Mesenchymal stem cell (in vitro differentiated cells and primary cell): ENCODE results near the gene GPRC5A.
"Not testable (repeated sequence)": the region's sequence is repeated elsewhere in the genome, so short reads cannot be mapped to it uniquely, and the experiment has no call there.

Source experiments
- DNase-seq: peaks from one replicate; pipeline ENCODE4 v3.0.0-alpha.2; 2013
- H2AFZ ChIP-seq: one replicate; pipeline ENCODE4 v1.6.1; 2013; ENCODE audit warnings: low read depth, mild to moderate bottlenecking, control low read depth, inconsistent platforms, low read length, moderate library complexity
- H2AK5ac ChIP-seq: 2 replicates; pipeline ENCODE4 v1.6.1; 2013; ENCODE audit warnings: low read length, moderate library complexity, mild to moderate bottlenecking, inconsistent platforms; ENCODE audit not compliant: severe bottlenecking
- H2BK120ac ChIP-seq: one replicate; pipeline ENCODE4 v1.6.1; 2013; ENCODE audit warnings: low read depth, mild to moderate bottlenecking, inconsistent platforms, low read length, moderate library complexity
- H2BK12ac ChIP-seq, 2 experiments: one replicate each; pipeline ENCODE4 v1.6.1; 2013; ENCODE audit warnings: inconsistent platforms in 2 of 2, low read length in 2 of 2, mild to moderate bottlenecking in 2 of 2, moderate library complexity in 2 of 2, control low read depth in 1 of 2
- H2BK15ac ChIP-seq: one replicate; pipeline ENCODE4 v1.6.1; 2013; ENCODE audit warnings: mild to moderate bottlenecking, low read depth, inconsistent platforms; ENCODE audit not compliant: poor library complexity, severe bottlenecking
- H2BK5ac ChIP-seq: 2 replicates; pipeline ENCODE4 v1.6.1; 2013; ENCODE audit warnings: low read depth, mild to moderate bottlenecking, low read length, control low read depth, inconsistent platforms; ENCODE audit not compliant: poor library complexity, severe bottlenecking
- H3K14ac ChIP-seq, 2 experiments: one replicate each; pipeline ENCODE4 v1.6.1; 2013; ENCODE audit warnings: inconsistent platforms in 2 of 2, low read length in 2 of 2, control low read depth in 1 of 2, mild to moderate bottlenecking in 1 of 2, moderate library complexity in 1 of 2
- H3K18ac ChIP-seq, 2 experiments: one replicate each; pipeline ENCODE4 v1.6.1; 2013; ENCODE audit warnings: inconsistent platforms in 2 of 2, low read length in 2 of 2, control low read depth in 1 of 2, low read depth in 1 of 2, mild to moderate bottlenecking in 1 of 2
- H3K23ac ChIP-seq, 2 experiments: one replicate each; pipeline ENCODE4 v1.6.1; 2013; ENCODE audit warnings: inconsistent platforms in 2 of 2, low read length in 2 of 2, mild to moderate bottlenecking in 2 of 2, moderate library complexity in 2 of 2, control low read depth in 1 of 2
- H3K27ac ChIP-seq: 2 replicates; pipeline ENCODE4 v1.5.1; 2013; ENCODE audit warnings: mild to moderate bottlenecking, moderate library complexity, low read length, control low read depth, inconsistent platforms; ENCODE audit not compliant: poor library complexity, severe bottlenecking
- H3K27me3 ChIP-seq, 2 experiments: 2 replicates each; pipeline versions ENCODE4 v1.6.1 to v1.7.0; 2013; ENCODE audit warnings: low read length in 2 of 2, mild to moderate bottlenecking in 2 of 2, moderate library complexity in 2 of 2, control low read depth in 1 of 2, inconsistent platforms in 1 of 2; ENCODE audit not compliant: control insufficient read depth in 1 of 2, insufficient read depth in 1 of 2
- H3K36me3 ChIP-seq, 2 experiments: 2 replicates each; pipeline versions ENCODE4 v1.6.1 to v1.7.0; 2013; ENCODE audit warnings: low read length in 2 of 2, control low read depth in 1 of 2, inconsistent platforms in 1 of 2, low read depth in 1 of 2, mild to moderate bottlenecking in 1 of 2; ENCODE audit not compliant: insufficient read depth in 2 of 2, control insufficient read depth in 1 of 2
- H3K4ac ChIP-seq, 2 experiments: one replicate each; pipeline ENCODE4 v1.6.1; 2013; ENCODE audit warnings: inconsistent platforms in 2 of 2, low read length in 2 of 2, mild to moderate bottlenecking in 2 of 2, moderate library complexity in 2 of 2, control low read depth in 1 of 2, low read depth in 1 of 2
- H3K4me1 ChIP-seq: 2 replicates; pipeline ENCODE4 v1.6.1; 2013; ENCODE audit warnings: low read depth, low read length, control low read depth; ENCODE audit not compliant: control insufficient read depth, insufficient read depth
- H3K4me2 ChIP-seq: 2 replicates; pipeline ENCODE4 v1.6.1; 2013; ENCODE audit warnings: low read length, mild to moderate bottlenecking, inconsistent platforms; ENCODE audit not compliant: poor library complexity, severe bottlenecking
- H3K4me3 ChIP-seq, 2 experiments: 2 replicates each; pipeline versions ENCODE4 v1.5.1 to v1.7.0; 2013; ENCODE audit warnings: low read length in 2 of 2, mild to moderate bottlenecking in 2 of 2, control low read depth in 1 of 2, low read depth in 1 of 2; ENCODE audit not compliant: insufficient read depth in 1 of 2
- H3K79me1 ChIP-seq: replicated peaks from 2 replicates; pipeline ENCODE4 v1.6.1; 2013; ENCODE audit warnings: mild to moderate bottlenecking, control low read depth, low read length, inconsistent platforms; ENCODE audit not compliant: poor library complexity, severe bottlenecking
- H3K9ac ChIP-seq: 2 replicates; pipeline ENCODE4 v1.7.0; 2013; ENCODE audit warnings: mild to moderate bottlenecking, low read length, moderate library complexity
- H3K9me3 ChIP-seq: 2 replicates; pipeline ENCODE4 v1.7.0; 2013; ENCODE audit warnings: mild to moderate bottlenecking, low read length; ENCODE audit not compliant: control insufficient read depth
- H4K8ac ChIP-seq: one replicate; pipeline ENCODE4 v1.6.1; 2013; ENCODE audit warnings: inconsistent platforms, mild to moderate bottlenecking, low read length, moderate library complexity
- H4K91ac ChIP-seq: one replicate; pipeline ENCODE4 v1.6.1; 2013; ENCODE audit warnings: mild to moderate bottlenecking, low read length, inconsistent platforms
- WGBS: methylation state at CpG from one replicate; pipeline ENCODE4 v1.1.7; 2013; ENCODE audit warnings: mixed read lengths; 5-methylcytosine and 5-hydroxymethylcytosine counted together

GPRC5A gene

DNA sequence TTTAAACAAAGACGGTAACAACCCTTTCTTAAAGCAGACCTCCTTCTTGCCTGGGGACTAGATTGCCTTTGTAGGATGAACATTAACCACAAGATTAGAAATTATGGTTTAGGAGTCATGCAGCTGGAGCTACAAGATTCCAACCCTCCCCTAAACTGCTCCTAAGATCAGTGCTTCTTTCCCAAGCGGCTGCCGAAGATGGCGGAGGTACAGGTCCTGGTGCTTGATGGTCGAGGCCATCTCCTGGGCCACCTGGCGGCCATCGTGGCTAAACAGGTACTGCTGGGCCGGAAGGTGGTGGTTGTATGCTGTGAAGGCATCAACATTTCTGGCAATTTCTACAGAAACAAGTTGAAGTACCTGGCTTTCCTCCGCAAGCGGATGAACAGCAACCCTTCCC is 16.1 kb upstream of the GPRC5A start:
- H3K14ac ChIP-seq, H4K8ac ChIP-seq, H3K9ac ChIP-seq, H2BK15ac ChIP-seq, H3K4me3 ChIP-seq, H2AFZ ChIP-seq, H3K36me3 ChIP-seq, DNase-seq, H2BK120ac ChIP-seq, H3K18ac ChIP-seq, H3K9me3 ChIP-seq, H3K4ac ChIP-seq, H3K79me1 ChIP-seq, H3K4me2 ChIP-seq, H3K27me3 ChIP-seq, H3K23ac ChIP-seq: not testable (repeated sequence)
- peak overlapping the region; percentile 54 for H4K91ac ChIP-seq
- H3K4me1 ChIP-seq, result peaks cover 28% of the 10 kb centered on the region
- peak overlapping the region in 1 of 2 experiments; percentile 62 for H2BK12ac ChIP-seq
- H3K27ac ChIP-seq, result peak overlapping the region; percentile 74
- 97% methylated on average over 10 of the region's 10 CpGs for WGBS
- peak overlapping the region; percentile 49 for H2AK5ac ChIP-seq
- peak overlapping the region; percentile 21 for H2BK5ac ChIP-seq

DNA sequence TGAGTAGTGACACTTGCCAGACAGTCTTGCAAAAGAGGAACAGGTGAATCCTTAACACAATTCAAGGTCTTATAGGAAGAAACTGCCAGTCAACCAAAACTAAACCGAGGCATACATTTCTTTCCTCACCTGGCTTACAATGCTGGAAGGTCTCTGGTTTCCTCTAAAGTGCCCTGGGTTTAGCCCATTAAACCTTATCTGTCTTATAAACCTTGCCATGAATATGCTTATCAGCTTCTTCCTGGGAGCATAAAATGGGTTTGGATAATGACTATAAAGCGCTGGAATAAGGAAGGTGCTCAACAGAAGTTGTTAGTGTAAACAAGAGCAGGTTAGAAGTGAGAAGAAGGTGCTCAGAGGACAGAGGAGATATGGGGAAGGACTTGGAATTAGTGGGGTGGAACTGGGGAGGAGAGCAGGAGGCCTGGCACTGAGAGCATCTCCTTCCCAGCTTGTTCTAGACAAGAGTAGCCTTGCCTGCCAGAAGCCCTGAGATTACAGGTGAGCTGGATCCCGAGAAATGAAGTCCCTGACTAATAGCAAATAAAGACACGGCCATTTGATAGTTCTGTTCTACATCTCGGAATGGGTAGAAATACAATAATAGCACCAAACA is 14.1 kb upstream of the GPRC5A start:
- Histone ChIP-seq H3K27ac (no peak overlapping the region), H3K23ac (no peak overlapping the region), H2BK120ac (no peak overlapping the region), H2BK5ac (no peak overlapping the region), H4K8ac (no peak overlapping the region), H3K79me1 (no peaks in the 10 kb centered on the region), H2BK15ac (no peak overlapping the region), H3K9me3 (no peaks in the 10 kb centered on the region), H2BK12ac (no peak overlapping the region), H3K27me3 (no peaks in the 10 kb centered on the region), H2AK5ac (peak overlapping the region; percentile 34), H3K4me3 (no peak overlapping the region), H3K9ac (no peak overlapping the region), H3K36me3 (peaks cover 0 to 2% of the 10 kb centered on the region in 2 experiments), H3K18ac (no peak overlapping the region), H4K91ac (no peak overlapping the region), H3K4me2 (no peak overlapping the region), H3K14ac (no peak overlapping the region), H3K4me1 (peaks cover 26% of the 10 kb centered on the region), H2AFZ (no peak overlapping the region), H3K4ac (no peak overlapping the region)
- DNase-seq, result no peak
- 95% methylated on average over 5 of the region's 5 CpGs for WGBS

DNA sequence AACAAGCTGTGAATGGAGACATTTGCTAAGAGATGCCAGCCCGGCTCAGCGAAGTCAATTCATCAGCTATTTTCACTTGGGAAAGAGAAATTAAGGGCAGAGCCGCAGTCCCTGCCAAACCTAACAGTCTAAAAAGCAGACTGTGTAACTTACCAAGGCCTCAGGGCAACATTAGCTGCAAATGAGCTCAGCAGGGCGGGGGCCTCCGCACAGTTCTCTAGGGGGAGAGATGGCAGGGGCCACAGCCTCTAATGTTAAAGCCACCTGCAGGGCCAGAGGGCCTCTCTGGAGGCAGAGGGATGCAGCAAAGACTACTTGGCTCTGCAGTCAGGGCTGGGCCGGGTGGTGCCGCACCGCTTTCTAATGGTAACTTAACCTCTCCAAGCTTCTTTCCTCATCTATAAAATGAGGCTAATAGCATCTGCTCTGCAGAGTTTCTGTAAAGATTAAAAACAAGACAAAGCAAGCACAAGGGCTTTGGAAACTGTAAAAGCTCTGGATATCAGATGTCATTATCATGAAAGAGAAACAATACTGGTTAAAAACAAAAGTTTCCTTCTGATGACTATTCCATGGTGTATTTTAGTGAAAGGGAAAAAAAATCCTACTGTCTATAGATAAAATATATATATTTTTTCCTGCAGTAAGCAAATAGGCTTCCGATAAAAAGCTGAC is 13.4 kb upstream of the GPRC5A start:
- Histone ChIP-seq H2BK15ac (no peak overlapping the region), H3K23ac (no peak overlapping the region), H3K27ac (no peak overlapping the region), H3K18ac (peak overlapping the region in 1 of 2 experiments; percentile 29), H4K8ac (no peak overlapping the region), H2AFZ (no peak overlapping the region), H3K79me1 (no peaks in the 10 kb centered on the region), H3K9me3 (no peaks in the 10 kb centered on the region), H3K36me3 (peaks cover 0 to 2% of the 10 kb centered on the region in 2 experiments), H2BK120ac (no peak overlapping the region), H2BK12ac (no peak overlapping the region), H3K4me2 (no peak overlapping the region), H2BK5ac (no peak overlapping the region), H3K14ac (peak overlapping the region in 1 of 2 experiments; percentile 21), H3K9ac (no peak overlapping the region), H4K91ac (no peak overlapping the region), H3K4ac (no peak overlapping the region), H3K4me3 (no peak overlapping the region), H3K4me1 (peaks cover 21% of the 10 kb centered on the region), H2AK5ac (no peak overlapping the region), H3K27me3 (no peaks in the 10 kb centered on the region)
- 93% methylated on average over 7 of the region's 9 CpGs for WGBS
- DNase-seq, result no peak

DNA sequence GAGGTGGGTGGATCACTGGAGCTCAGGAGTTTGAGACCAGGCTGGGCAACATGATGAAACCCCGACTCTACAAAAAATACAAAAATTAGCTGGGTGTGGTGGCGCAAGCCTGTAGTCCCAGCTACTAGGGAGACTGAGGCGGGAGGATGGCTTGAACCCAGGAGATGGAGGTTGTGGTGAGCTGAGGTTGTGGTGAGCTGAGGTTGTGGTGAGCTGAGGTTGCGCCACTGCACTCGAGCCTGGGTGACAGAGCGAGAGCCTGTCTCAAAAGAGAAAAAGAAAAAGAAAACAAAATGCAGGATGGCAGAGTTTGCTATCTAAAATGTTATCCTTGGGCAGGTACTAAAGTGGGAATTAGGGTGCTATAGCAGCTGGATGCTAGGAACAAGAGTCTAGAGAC is 10.8 kb upstream of the GPRC5A start:
- Histone ChIP-seq H2BK120ac (no peak overlapping the region), H2BK12ac (no peak overlapping the region), H3K4me1 (peaks cover 14% of the 10 kb centered on the region), H3K27ac (no peak overlapping the region), H3K4ac (no peak overlapping the region), H2BK15ac (no peak overlapping the region), H3K9me3 (no peaks in the 10 kb centered on the region), H3K4me2 (no peak overlapping the region), H3K18ac (no peak overlapping the region), H3K27me3 (no peaks in the 10 kb centered on the region), H3K4me3 (no peak overlapping the region), H4K91ac (no peak overlapping the region), H2BK5ac (no peak overlapping the region), H3K9ac (no peak overlapping the region), H2AFZ (no peak overlapping the region), H2AK5ac (no peak overlapping the region), H3K79me1 (no peaks in the 10 kb centered on the region), H3K36me3 (peaks cover 0 to 2% of the 10 kb centered on the region in 2 experiments), H4K8ac (no peak overlapping the region), H3K23ac (no peak overlapping the region), H3K14ac (no peak overlapping the region)
- WGBS, result 98% methylated on average over 6 of the region's 6 CpGs
- DNase-seq, result no peak
